ENCODE data around the gene EFCAB6.

EFCAB6 gene

GRCh38 chr22:43555561-43556515, 256.3 kb downstream of the EFCAB6 start:
- H3K36me3 ChIP-seq (ENCODE audit: control insufficient read depth, insufficient read depth, low read length), result no peaks in the 10 kb centered on the region
- no peaks in the 10 kb centered on the region; the same call in 1 of the 2 replicates for H3K27me3 ChIP-seq (replicated peaks; ENCODE audit: control insufficient read depth, insufficient read depth, low read length)
- no peak overlapping the region for H3K4me3 ChIP-seq (replicated peaks; ENCODE audit: low read depth, low read length)
- TF ChIP-seq, protein P1, sequence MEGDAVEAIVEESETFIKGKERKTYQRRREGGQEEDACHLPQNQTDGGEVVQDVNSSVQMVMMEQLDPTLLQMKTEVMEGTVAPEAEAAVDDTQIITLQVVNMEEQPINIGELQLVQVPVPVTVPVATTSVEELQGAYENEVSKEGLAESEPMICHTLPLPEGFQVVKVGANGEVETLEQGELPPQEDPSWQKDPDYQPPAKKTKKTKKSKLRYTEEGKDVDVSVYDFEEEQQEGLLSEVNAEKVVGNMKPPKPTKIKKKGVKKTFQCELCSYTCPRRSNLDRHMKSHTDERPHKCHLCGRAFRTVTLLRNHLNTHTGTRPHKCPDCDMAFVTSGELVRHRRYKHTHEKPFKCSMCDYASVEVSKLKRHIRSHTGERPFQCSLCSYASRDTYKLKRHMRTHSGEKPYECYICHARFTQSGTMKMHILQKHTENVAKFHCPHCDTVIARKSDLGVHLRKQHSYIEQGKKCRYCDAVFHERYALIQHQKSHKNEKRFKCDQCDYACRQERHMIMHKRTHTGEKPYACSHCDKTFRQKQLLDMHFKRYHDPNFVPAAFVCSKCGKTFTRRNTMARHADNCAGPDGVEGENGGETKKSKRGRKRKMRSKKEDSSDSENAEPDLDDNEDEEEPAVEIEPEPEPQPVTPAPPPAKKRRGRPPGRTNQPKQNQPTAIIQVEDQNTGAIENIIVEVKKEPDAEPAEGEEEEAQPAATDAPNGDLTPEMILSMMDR (IDR thresholded peaks at IDR 0.05; ENCODE audit: insufficient read depth, low read length, poor library complexity, severe bottlenecking), result no peak
- DNase-seq (ENCODE audit: extremely low read depth, insufficient read length), result no peak

DNA sequence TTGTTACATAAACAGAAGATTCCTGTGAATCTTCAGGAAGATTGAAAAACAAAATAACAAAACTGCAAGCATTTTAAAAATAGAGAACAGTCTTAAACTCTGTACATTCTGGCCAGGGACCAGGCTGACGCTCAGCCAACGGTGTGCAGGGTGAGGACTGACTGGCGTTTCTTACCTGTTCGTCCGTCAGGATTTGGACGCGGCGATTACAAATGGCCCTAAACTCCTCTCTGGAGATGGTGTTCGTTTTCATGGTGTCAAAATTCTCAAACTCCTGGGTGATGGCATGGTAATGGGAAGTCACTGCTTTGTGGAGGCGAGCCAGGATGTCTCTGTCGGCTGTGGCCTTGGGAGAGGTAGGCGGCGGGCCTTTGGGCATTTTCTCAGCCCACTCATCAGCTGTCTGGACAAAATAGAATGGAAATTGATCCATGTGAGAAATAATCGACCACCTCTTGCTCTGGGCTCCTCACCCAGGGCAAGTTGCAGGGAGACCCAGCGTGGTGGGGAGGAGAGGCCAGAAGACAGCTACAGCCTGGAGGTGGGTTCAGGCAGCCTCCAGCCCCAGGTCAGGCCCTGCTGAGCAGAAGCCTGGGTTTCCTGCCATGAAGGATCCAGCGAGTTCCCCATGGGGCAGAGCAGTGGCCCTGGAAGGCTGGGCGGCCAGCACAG, 257.3 kb downstream of the EFCAB6 start:
- Histone ChIP-seq H3K36me3 (ENCODE audit: control insufficient read depth, insufficient read depth, low read length) (no peaks in the 10 kb centered on the region), H3K4me3 (replicated peaks; ENCODE audit: low read depth, low read length) (no peak overlapping the region), H3K27me3 (replicated peaks; ENCODE audit: control insufficient read depth, insufficient read depth, low read length) (no peaks in the 10 kb centered on the region; the same call in 1 of the 2 replicates)
- TF ChIP-seq, protein P1 (IDR thresholded peaks at IDR 0.05; ENCODE audit: insufficient read depth, low read length, poor library complexity, severe bottlenecking), result no peak
- no peak for DNase-seq (ENCODE audit: extremely low read depth, insufficient read length)

GRCh38 chr22:43554259-43554636, 257.9 kb downstream of the EFCAB6 start:
- no peak overlapping the region for H3K4me3 ChIP-seq (replicated peaks; ENCODE audit: low read depth, low read length)
- no peaks in the 10 kb centered on the region; the same call in 1 of the 2 replicates for H3K27me3 ChIP-seq (replicated peaks; ENCODE audit: control insufficient read depth, insufficient read depth, low read length)
- no peak for DNase-seq (ENCODE audit: extremely low read depth, insufficient read length)
- TF ChIP-seq, protein P1 (IDR thresholded peaks at IDR 0.05; ENCODE audit: insufficient read depth, low read length, poor library complexity, severe bottlenecking), result no peak
- H3K36me3 ChIP-seq (ENCODE audit: control insufficient read depth, insufficient read depth, low read length), result no peaks in the 10 kb centered on the region

GRCh38 chr22:43553451-43554258, 258.4 kb downstream of the EFCAB6 start:
- no peaks in the 10 kb centered on the region; the same call in 1 of the 2 replicates for H3K27me3 ChIP-seq (replicated peaks; ENCODE audit: control insufficient read depth, insufficient read depth, low read length)
- no peak for DNase-seq (ENCODE audit: extremely low read depth, insufficient read length)
- no peak overlapping the region for H3K4me3 ChIP-seq (replicated peaks; ENCODE audit: low read depth, low read length)
- TF ChIP-seq, protein P1 (IDR thresholded peaks at IDR 0.05; ENCODE audit: insufficient read depth, low read length, poor library complexity, severe bottlenecking), result no peak
- no peaks in the 10 kb centered on the region for H3K36me3 ChIP-seq (ENCODE audit: control insufficient read depth, insufficient read depth, low read length)

DNA sequence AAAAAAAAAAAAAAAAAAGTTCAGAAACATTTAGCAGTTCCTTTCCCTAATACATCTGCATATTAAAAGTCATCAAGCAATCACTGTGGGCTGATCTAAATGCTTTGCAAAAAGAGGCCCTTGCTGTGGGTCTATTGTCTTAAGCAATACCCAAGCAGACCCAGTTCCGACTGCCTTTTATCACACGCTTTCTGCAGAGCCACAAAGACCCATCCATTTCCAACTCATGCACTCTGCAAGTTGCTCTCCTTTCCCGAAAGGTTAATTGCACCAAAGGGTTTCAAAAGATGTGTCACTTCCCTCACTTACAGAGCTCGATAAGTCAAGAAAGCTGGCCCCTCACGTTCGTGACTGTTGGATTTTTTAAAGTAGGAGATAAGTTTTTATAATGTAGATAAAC, 261.4 kb downstream of the EFCAB6 start:
- H3K4me3 ChIP-seq (replicated peaks; ENCODE audit: low read depth, low read length), result no peak overlapping the region
- H3K36me3 ChIP-seq (ENCODE audit: control insufficient read depth, insufficient read depth, low read length), result no peaks in the 10 kb centered on the region
- no peak for DNase-seq (ENCODE audit: extremely low read depth, insufficient read length)
- TF ChIP-seq, protein P1 (IDR thresholded peaks at IDR 0.05; ENCODE audit: insufficient read depth, low read length, poor library complexity, severe bottlenecking), result no peak
- no peaks in the 10 kb centered on the region; the same call in 1 of the 2 replicates for H3K27me3 ChIP-seq (replicated peaks; ENCODE audit: control insufficient read depth, insufficient read depth, low read length)

All from GM06990 (cell line).